HepG2 (cell line): ENCODE data around the gene DHRS1. TPM values are rescaled to one million over a fixed set of nuclear protein-coding genes. Genes with fewer than 3 reads are reported as not detected.

Source experiments
- CENPT ChIP-seq: sonication (generic); formaldehyde crosslinking; IDR thresholded peaks from 2 replicates; pipeline ENCODE4 v1.8.0; 2022; ENCODE audit warnings: low read depth, mild to moderate bottlenecking, moderate library complexity, missing genetic modification reagents
- CREBL2 ChIP-seq: sonication (generic); formaldehyde crosslinking; IDR thresholded peaks from 2 replicates; pipeline ENCODE4 v1.8.1; 2023; ENCODE audit warnings: missing genetic modification reagents, mild to moderate bottlenecking, borderline replicate concordance
- ELF4 ChIP-seq: sonication (generic); formaldehyde crosslinking; IDR thresholded peaks from 2 replicates; pipeline ENCODE4 v1.5.0; 2020; ENCODE audit warnings: missing genetic modification reagents, mild to moderate bottlenecking, moderate library complexity, borderline replicate concordance
- MNT ChIP-seq: fragments of 450-650 bp; IDR thresholded peaks from 2 replicates; pipeline ENCODE4 v1.6.1; 2016
- MTA3 ChIP-seq: sonication (generic); formaldehyde crosslinking; IDR thresholded peaks from 2 replicates; pipeline ENCODE4 v1.4.0; 2020; ENCODE audit warnings: missing genetic modification reagents
- MTF1 ChIP-seq: sonication (generic); formaldehyde crosslinking; IDR thresholded peaks from 2 replicates; pipeline ENCODE4 v1.5.0; 2020; ENCODE audit warnings: missing genetic modification reagents
- NR0B2 ChIP-seq: sonication (generic); formaldehyde crosslinking; IDR thresholded peaks from 2 replicates; pipeline ENCODE4 v1.4.0; 2020; ENCODE audit warnings: mild to moderate bottlenecking, missing genetic modification reagents
- RFXANK ChIP-seq: IDR thresholded peaks from 2 replicates; pipeline ENCODE4 v1.6.1; 2016
- SALL2 ChIP-seq: sonication (generic); formaldehyde crosslinking; IDR thresholded peaks from 2 replicates; pipeline ENCODE4 v1.8.1; 2023; ENCODE audit warnings: mild to moderate bottlenecking, missing genetic modification reagents, inconsistent platforms
- ZHX2 ChIP-seq, 2 experiments: sonication (generic) in 1 of 2; formaldehyde crosslinking in 1 of 2; IDR thresholded peaks; 2 replicates each; pipeline versions ENCODE4 v1.6.1 to v1.9.0; 2014 to 2022; ENCODE audit warnings: antibody characterized with exemption in 1 of 2, borderline replicate concordance in 1 of 2, inconsistent platforms in 1 of 2, low read depth in 1 of 2, missing genetic modification reagents in 1 of 2
- ZNF18 ChIP-seq: sonication (generic); formaldehyde crosslinking; IDR thresholded peaks from 2 replicates; pipeline ENCODE4 v1.8.0; 2022; ENCODE audit warnings: mild to moderate bottlenecking, missing genetic modification reagents; ENCODE audit not compliant: insufficient replicate concordance
- ZNF468 ChIP-seq: sonication (generic); formaldehyde crosslinking; IDR thresholded peaks from 2 replicates; pipeline ENCODE4 v1.8.0; 2022; ENCODE audit warnings: mild to moderate bottlenecking, moderate library complexity, missing genetic modification reagents
- ZNF512 ChIP-seq: sonication (generic); formaldehyde crosslinking; IDR thresholded peaks from 2 replicates; pipeline ENCODE4 v1.4.0; 2020; ENCODE audit warnings: mild to moderate bottlenecking, missing genetic modification reagents
- ZNF546 ChIP-seq: sonication (generic); formaldehyde crosslinking; conservative IDR thresholded peaks from 2 replicates; pipeline ENCODE4 v1.8.1; 2023; ENCODE audit warnings: mild to moderate bottlenecking, missing genetic modification reagents
- polyA plus RNA-seq, 8 experiments: library from polyadenylated mRNA; depleted of rRNA in 3 of 8; stranded (reverse) in 7 of 8; unstranded in 1 of 8; fragments of >200 nt; fragmentation: Illumina TruSeq in 4 of 8; extraction: Trizol in 4 of 8; gene quantifications; 2 replicates each; pipeline versions ENCODE4 v1.2.1 to v1.2.3, GENCODE V29; 2011 to 2016; ENCODE audit warnings: low read depth in 4 of 8, missing spikeins in 1 of 8, mixed read lengths in 1 of 8; ENCODE audit not compliant: insufficient read depth in 1 of 8
- total RNA-seq, 5 experiments: library from RNA; depleted of rRNA; stranded (reverse); fragments of >200 nt; fragmentation: Illumina TruSeq; extraction: Trizol; gene quantifications; 2 replicates each; pipeline ENCODE4 v1.2.3, GENCODE V29; 2016; ENCODE audit warnings: low read depth in 1 of 5

Gene DHRS1
- total and polyA plus RNA-seq, 2 of the 13 experiments (the other 11 are each of a cell fraction or from before 2014, with no cell fraction given) = 49.8 to 60.8 TPM

GRCh38 chr14:24252289-24253124, 47.1 kb downstream of the DHRS1 start (continued):
- TF ChIP-seq ZNF468 (CRISPR knock-in tag) (no peak), ELF4 (CRISPR knock-in tag) (no peak), MTA3 (CRISPR knock-in tag) (no peak), NR0B2 (CRISPR knock-in tag) (no peak), ZNF546 (CRISPR knock-in tag) (no peak), ZHX2 (IDR thresholded peaks at IDR 0.05; ENCODE audit: low read depth) (peak; percentile 71; the same call in 1 of the 2 replicates), ZHX2 (CRISPR knock-in tag; IDR thresholded peaks at IDR 0.05; ENCODE audit: borderline replicate concordance) (no peak), ZNF512 (peak; percentile 53; the same call in 1 of the 2 replicates), MNT (no peak), CENPT (CRISPR knock-in tag) (no peak), ZNF18 (no peak), RFXANK (CRISPR knock-in tag) (no peak), MTF1 (CRISPR knock-in tag) (no peak), CREBL2 (CRISPR knock-in tag) (no peak), SALL2 (no peak)
